ENCODE results near the gene GPRASP2. TPM values are rescaled to one million over a fixed set of nuclear protein-coding genes. Genes with fewer than 3 reads are reported as not detected.

GPRASP2 gene
- total RNA-seq, 1 donor from 2014 or later = 20.3 TPM

DNA sequence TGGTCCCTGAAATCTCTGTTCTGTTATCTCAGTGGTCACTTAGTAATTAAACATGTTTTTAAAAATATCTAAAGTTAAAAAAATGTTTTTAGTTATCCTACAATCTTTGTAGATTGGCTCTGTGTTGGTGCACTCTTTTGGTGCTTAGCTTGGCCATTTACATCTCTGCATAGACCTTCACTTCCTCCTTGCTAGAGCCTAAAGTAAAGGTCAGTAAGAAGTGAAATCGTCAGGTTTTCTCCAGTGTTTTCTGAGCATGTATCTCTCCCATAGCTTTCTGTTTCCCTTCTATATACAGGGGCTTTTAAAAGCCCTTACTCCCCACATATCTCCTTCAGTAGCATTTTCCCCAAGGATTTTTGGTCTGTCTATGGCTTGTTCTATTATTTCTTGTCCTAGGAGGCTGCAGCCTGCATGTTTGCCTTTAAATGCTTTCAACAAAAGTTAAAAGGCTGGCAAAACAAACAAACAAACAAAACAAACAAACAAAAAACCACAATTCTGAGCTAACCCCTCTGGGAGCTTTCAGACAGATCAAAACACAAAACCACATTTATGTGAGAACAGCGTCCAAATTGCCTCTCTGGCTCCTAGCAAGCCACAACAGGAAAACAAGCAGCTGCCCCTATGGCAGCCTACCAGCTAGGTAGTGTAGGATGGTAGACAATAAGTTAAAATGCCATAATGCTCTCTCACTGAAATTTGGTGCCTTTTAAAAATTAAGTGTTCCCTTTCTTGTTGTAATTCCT lies 27.3 kb upstream of the GPRASP2 start:
- Mint-ChIP-seq H3K36me3 (ENCODE audit: low read depth) (peaks cover 26% of the 10 kb centered on the region), H3K27me3 (ENCODE audit: low read depth) (no peaks in the 10 kb centered on the region), H3K4me1 (no peaks in the 10 kb centered on the region), H3K27ac (ENCODE audit: unreplicated experiment) (no peak overlapping the region), H3K9me3 (peaks cover 7% of the 10 kb centered on the region), H3K4me3 (no peak overlapping the region)
- TF ChIP-seq, protein P1, sequence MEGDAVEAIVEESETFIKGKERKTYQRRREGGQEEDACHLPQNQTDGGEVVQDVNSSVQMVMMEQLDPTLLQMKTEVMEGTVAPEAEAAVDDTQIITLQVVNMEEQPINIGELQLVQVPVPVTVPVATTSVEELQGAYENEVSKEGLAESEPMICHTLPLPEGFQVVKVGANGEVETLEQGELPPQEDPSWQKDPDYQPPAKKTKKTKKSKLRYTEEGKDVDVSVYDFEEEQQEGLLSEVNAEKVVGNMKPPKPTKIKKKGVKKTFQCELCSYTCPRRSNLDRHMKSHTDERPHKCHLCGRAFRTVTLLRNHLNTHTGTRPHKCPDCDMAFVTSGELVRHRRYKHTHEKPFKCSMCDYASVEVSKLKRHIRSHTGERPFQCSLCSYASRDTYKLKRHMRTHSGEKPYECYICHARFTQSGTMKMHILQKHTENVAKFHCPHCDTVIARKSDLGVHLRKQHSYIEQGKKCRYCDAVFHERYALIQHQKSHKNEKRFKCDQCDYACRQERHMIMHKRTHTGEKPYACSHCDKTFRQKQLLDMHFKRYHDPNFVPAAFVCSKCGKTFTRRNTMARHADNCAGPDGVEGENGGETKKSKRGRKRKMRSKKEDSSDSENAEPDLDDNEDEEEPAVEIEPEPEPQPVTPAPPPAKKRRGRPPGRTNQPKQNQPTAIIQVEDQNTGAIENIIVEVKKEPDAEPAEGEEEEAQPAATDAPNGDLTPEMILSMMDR (conservative IDR thresholded peaks at IDR 0.05) = no peak
- DNase-seq (ENCODE audit: low read depth, low spot score) = no peak

DNA sequence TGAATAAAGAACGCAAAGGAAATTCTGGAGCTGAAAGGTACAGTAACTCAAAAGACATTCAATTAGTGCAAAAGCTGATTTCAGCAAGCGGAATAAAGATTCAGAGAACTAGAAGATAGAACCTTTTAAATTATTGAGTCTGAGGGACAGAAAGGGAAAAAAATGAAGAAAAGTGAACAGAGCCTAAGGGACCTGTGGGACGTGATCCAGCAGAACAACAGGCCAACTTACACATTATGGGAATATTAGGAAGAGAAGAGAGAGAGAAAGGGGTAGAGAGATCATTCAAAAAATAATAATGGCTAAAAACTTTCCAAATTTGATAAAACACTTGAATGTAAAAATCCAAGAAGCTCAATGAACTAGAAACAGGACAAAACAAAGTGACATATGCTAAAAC lies 17.5 kb upstream of the GPRASP2 start:
- Mint-ChIP-seq H3K36me3 (ENCODE audit: low read depth) (peaks cover 28% of the 10 kb centered on the region), H3K27ac (ENCODE audit: unreplicated experiment) (no peak overlapping the region), H3K4me3 (no peak overlapping the region), H3K4me1 (no peaks in the 10 kb centered on the region), H3K9me3 (peaks cover 17% of the 10 kb centered on the region), H3K27me3 (ENCODE audit: low read depth) (no peaks in the 10 kb centered on the region)
- TF ChIP-seq, protein P1 (conservative IDR thresholded peaks at IDR 0.05) = no peak
- DNase-seq (ENCODE audit: low read depth, low spot score) = no peak

DNA sequence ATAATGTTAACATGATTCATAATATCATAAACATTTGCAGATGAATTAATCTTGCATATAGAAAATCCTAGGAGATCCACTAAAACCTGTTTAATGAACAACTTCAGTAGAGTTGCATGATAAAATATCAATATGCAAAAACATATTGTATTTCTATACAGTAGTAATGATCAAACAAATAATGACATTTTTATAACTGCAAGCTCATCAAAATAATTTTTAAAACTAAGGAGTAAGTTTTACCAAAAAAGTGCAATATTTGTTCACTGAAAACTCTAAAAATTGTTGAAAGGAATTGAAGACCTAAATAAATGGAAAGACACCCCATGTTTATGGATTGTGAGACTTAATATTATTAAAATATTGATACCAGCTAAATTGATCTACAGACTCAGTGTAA lies 15.9 kb upstream of the GPRASP2 start:
- no peak for DNase-seq (ENCODE audit: low read depth, low spot score)
- peaks cover 21% of the 10 kb centered on the region for H3K36me3 Mint-ChIP-seq (ENCODE audit: low read depth)
- peaks cover 17% of the 10 kb centered on the region for H3K9me3 Mint-ChIP-seq

DNA sequence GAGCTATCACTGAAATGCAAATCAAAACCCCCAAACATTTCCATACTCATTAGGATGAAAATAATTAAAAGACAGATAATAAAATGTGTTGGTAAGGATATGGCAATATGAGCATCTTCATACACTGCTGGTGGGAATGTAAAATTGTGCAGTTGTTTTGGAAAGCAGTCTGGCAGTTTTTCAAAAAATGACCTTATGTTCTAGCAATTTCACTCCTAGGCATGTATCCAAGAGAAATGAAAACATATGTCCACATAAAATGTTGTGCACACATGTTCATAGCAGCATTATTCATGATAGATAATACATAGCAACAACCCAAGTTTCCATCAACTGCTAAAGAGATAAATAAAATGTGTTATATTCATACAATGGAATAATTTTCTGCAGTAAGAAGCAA lies 14.8 kb upstream of the GPRASP2 start:
- Mint-ChIP-seq H3K27ac (ENCODE audit: unreplicated experiment) (no peak overlapping the region), H3K4me3 (no peak overlapping the region), H3K36me3 (ENCODE audit: low read depth) (peaks cover 24% of the 10 kb centered on the region), H3K9me3 (peaks cover 17% of the 10 kb centered on the region), H3K27me3 (ENCODE audit: low read depth) (no peaks in the 10 kb centered on the region), H3K4me1 (no peaks in the 10 kb centered on the region)
- no peak for DNase-seq (ENCODE audit: low read depth, low spot score)
- TF ChIP-seq, protein P1 (conservative IDR thresholded peaks at IDR 0.05) = no peak

More for the DNA sequence above, 15.9 kb upstream of the GPRASP2 start:
- H3K27ac Mint-ChIP-seq (ENCODE audit: unreplicated experiment) = no peak overlapping the region
- no peak overlapping the region for H3K4me3 Mint-ChIP-seq
- TF ChIP-seq, protein P1 (conservative IDR thresholded peaks at IDR 0.05) = no peak
- no peaks in the 10 kb centered on the region for H3K27me3 Mint-ChIP-seq (ENCODE audit: low read depth)
- H3K4me1 Mint-ChIP-seq = no peaks in the 10 kb centered on the region

- peaks cover 6% of the 10 kb centered on the region for H3K36me3 Mint-ChIP-seq (ENCODE audit: low read depth)
- H3K9me3 Mint-ChIP-seq = peaks cover 5% of the 10 kb centered on the region
- H3K4me3 Mint-ChIP-seq = no peak overlapping the region
- H3K27ac Mint-ChIP-seq (ENCODE audit: unreplicated experiment) = no peak overlapping the region
- DNase-seq (ENCODE audit: low read depth, low spot score) = no peak
- peaks cover 6% of the 10 kb centered on the region for H3K4me1 Mint-ChIP-seq
- TF ChIP-seq, protein P1 (conservative IDR thresholded peaks at IDR 0.05) = no peak
- no peaks in the 10 kb centered on the region for H3K27me3 Mint-ChIP-seq (ENCODE audit: low read depth)
Observed at GRCh38 chrX:102708900-102709299, 3.3 kb upstream of the GPRASP2 start.
